Heart left ventricle (tissue), 16 donors: ENCODE data around the gene FAM32A. TPM values are rescaled to one million over a fixed set of nuclear protein-coding genes. Genes with fewer than 3 reads are reported as not detected.

Experiments used
- ATAC-seq, 4 donors: fragments of 200-7000 bp; cut with Tn5 transposase; one replicate each; pipeline ENCODE4 v1.9.1; 2020 to 2022; ENCODE audit warnings: moderate library complexity in 4 of 4, mild to moderate bottlenecking in 3 of 4, moderate number of reproducible peaks in 1 of 4
- DNase-seq, 5 donors: peaks; one replicate each; pipeline ENCODE4 v3.0.0-alpha.2; 2020
- H3K27ac ChIP-seq, 12 donors: fragments of 200-600 bp; sonication (generic) in 4 of 12; one replicate each; pipeline versions ENCODE4 v1.5.0 to v1.8.0; 2016 to 2022; ENCODE audit warnings: mild to moderate bottlenecking in 2 of 12
- H3K27me3 ChIP-seq, 9 donors: fragments of 200-600 bp; sonication (generic) in 2 of 9; one replicate each; pipeline versions ENCODE4 v1.5.1 to v1.8.0; 2016 to 2022; ENCODE audit warnings: mild to moderate bottlenecking in 3 of 9
- H3K36me3 ChIP-seq, 9 donors: fragments of 200-600 bp; sonication (generic) in 2 of 9; one replicate each; pipeline versions ENCODE4 v1.5.0 to v1.8.0; 2018 to 2022; ENCODE audit warnings: mild to moderate bottlenecking in 2 of 9
- H3K4me1 ChIP-seq, 12 donors: fragments of 200-600 bp; sonication (generic) in 4 of 12; one replicate each; pipeline versions ENCODE4 v1.5.0 to v1.8.0; 2016 to 2022; ENCODE audit warnings: mild to moderate bottlenecking in 3 of 12
- H3K4me3 ChIP-seq, 12 donors: fragments of 200-600 bp; sonication (generic) in 4 of 12; one replicate each; pipeline versions ENCODE4 v1.5.0 to v1.8.0; 2017 to 2022; ENCODE audit warnings: mild to moderate bottlenecking in 9 of 12, moderate library complexity in 4 of 12
- H3K9me3 ChIP-seq, 12 donors: fragments of 200-600 bp; sonication (generic) in 4 of 12; one replicate each; pipeline versions ENCODE4 v1.5.0 to v1.8.0; 2016 to 2022; ENCODE audit warnings: mild to moderate bottlenecking in 1 of 12
- POLR2A ChIP-seq, 2 donors: fragments of 450-650 bp; IDR thresholded peaks; one replicate each; pipeline ENCODE4 v1.6.1; 2017; ENCODE audit warnings: antibody characterized with exemption in 2 of 2, mild to moderate bottlenecking in 2 of 2, moderate library complexity in 2 of 2
- WGBS, 4 donors: extraction: QIAGEN DNeasy Blood & Tissue Kit in 2 of 4; methylation state at CpG; one replicate each; pipeline versions ENCODE4 v1.1.5 to v1.1.7; 2013 to 2018; 5-methylcytosine and 5-hydroxymethylcytosine counted together
- intact Hi-C, 10 donors: fragments of 100-400 bp; cut with DNase I; formaldehyde crosslinking; loops; one replicate each; pipeline versions ENCODE4 v1.11.1 to v1.14.2; 2022
- polyA plus RNA-seq, 2 donors: library from polyadenylated mRNA; stranded (reverse); fragments of 200-250 nt; gene quantifications; one replicate each; pipeline ENCODE4 v1.2.3, GENCODE V29; 2013
- total RNA-seq, 9 donors: library from RNA; depleted of rRNA in 2 of 9; stranded (reverse); fragments of >200 nt in 2 of 9; fragmentation: NEBNext Ultra II Directional in 3 of 9; extraction: Animal tissue kit (Norgen Biotek cat#: 25700) in 3 of 9; gene quantifications; one replicate each; pipeline versions ENCODE4 v1.1.0 to v1.2.4, GENCODE V29; 2016 to 2023
- TF ChIP-seq, protein P1 (sequence below), 12 donors: fragments of 200-600 bp; sonication (generic) in 4 of 12; IDR thresholded peaks; one replicate each; pipeline versions ENCODE4 v1.5.0 to v1.8.0; 2018 to 2022; ENCODE audit warnings: antibody characterized with exemption in 12 of 12, mild to moderate bottlenecking in 5 of 12
- donor health status: ischemic (EF 13 %, LVEDD 7.1; RV severe dilation, severe dysfunction).
- donor health status: healthy with polysubstance abuse.
- donor health status: DM: no; HTN: yes; CAD: no.
- donor health status: DM: no; HTN: no; CAD: no.
- donor health status: ischemic (EF 25% LVEDD 6.9; RV normal size, moderate dysfunction).
- donor health status: ischemic (EF 25% LVEDD 5.7; RV mildly dilated, moderate dysfunction).
- donor health status: healthy.
- donor health status: DM: yes; HTN: yes; CAD: no.
- donor health status: ischemic (EF 35%, LVEDD 5.7; RV mildly dilated, moderate dysfunction).
- donor health status: nonischemic (EF 11% LVEDD 7.7; RV severe dilation, severe dysfunction).
- donor health status: DM: yes; HTN: yes; CAD: no.
- donor health status: PGD.
- donor health status: ischemic (EF 29% LVEDD 5.4; RV normal size, mild dysfunction).
- donor health status: nonischemic (EF 23%, LVEDD 6.1; RV moderate dilation, normal function).

Gene FAM32A
- total and polyA plus RNA-seq, 11 donors: 32.0 to 94.5 (median 37.5) TPM

DNA sequence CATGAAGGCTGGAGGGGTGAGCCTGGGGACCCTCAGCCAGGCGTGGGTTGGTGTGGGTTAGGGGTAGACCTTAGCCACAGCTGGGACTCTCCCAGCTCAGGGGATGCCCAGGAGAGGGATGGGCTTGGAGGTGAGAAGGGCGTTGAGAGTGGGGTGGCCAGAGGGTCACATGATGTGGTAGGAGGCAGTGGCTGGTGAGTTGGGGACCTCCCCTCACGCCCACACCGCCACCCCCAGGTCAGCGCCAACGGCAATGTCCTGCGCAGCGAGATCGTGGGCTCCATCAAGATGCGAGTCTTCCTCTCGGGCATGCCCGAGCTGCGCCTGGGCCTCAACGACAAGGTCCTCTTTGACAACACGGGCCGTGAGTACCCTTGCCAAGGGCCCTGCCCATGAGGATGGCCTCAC lies 41.0 kb downstream of the FAM32A start:
- DNase-seq: peak in 1 of 5 donors; percentile 51
- TF ChIP-seq POLR2A (IDR thresholded peaks at IDR 0.05): no peak
- TF ChIP-seq, protein P1, sequence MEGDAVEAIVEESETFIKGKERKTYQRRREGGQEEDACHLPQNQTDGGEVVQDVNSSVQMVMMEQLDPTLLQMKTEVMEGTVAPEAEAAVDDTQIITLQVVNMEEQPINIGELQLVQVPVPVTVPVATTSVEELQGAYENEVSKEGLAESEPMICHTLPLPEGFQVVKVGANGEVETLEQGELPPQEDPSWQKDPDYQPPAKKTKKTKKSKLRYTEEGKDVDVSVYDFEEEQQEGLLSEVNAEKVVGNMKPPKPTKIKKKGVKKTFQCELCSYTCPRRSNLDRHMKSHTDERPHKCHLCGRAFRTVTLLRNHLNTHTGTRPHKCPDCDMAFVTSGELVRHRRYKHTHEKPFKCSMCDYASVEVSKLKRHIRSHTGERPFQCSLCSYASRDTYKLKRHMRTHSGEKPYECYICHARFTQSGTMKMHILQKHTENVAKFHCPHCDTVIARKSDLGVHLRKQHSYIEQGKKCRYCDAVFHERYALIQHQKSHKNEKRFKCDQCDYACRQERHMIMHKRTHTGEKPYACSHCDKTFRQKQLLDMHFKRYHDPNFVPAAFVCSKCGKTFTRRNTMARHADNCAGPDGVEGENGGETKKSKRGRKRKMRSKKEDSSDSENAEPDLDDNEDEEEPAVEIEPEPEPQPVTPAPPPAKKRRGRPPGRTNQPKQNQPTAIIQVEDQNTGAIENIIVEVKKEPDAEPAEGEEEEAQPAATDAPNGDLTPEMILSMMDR (IDR thresholded peaks at IDR 0.05): no peak

DNA sequence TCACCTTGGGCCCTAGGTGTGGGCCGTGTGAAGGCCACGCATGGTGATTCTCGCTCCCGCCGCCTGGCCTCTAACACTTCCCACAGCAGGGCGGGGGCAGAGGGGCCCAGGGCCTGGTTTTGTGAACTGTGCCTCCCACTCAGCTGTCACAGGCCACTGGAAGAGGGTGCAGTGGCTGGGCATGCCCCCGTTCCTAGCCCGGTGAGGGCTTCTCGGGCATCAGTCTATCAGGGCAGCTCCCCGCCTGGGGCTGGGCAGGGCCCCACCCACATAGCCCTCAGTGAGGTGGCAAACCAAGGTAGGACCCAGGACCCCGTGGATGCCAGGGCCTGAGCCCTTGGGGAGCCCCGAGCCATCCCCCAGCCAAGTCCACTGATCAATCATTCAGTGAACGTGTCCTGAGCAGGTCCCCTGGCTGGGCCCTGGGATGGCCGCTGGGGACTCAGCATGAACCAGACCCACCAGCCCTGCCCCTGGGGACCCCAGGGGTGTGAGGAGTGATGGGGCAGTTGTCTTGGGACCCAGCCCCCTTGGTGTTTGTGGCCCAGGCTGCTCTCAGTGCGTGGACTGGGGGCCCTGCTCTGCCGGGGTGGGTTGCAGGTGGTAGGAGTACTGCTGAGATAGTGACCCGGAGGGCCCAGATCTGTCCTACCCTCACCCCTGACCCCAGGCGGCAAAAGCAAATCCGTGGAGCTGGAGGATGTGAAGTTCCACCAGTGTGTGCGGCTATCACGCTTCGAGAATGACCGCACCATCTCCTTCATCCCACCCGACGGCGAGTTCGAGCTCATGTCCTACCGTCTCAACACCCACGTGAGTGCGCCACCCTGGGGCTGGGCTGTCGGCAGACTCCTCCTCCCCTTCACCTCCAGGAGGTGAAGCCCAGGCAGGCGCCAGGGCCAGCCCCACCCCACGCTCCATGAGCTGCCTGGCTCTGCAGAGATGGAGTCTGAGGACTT lies 41.9 kb downstream of the FAM32A start:
- 88 to 93% (median 92%) methylated on average over 25 to 33 of the region's 33 CpGs for WGBS, 4 donors
- Histone ChIP-seq H3K4me3 (no peak overlapping the region), H3K27ac (no peak overlapping the region), H3K27me3 (no peaks in the 10 kb centered on the region), H3K9me3 (peaks cover 0 to 6% (median 2%) of the 10 kb centered on the region in 12 donors), H3K4me1 (no peaks in the 10 kb centered on the region), H3K36me3 (peaks cover 5 to 96% (median 91%) of the 10 kb centered on the region in 9 donors)
- intact Hi-C loops: no loop called here
- TF ChIP-seq POLR2A (IDR thresholded peaks at IDR 0.05): no peak
- TF ChIP-seq, protein P1 (IDR thresholded peaks at IDR 0.05): no peak
- ATAC-seq (no peak), DNase-seq (peak in 1 of 5 donors; percentile 56)

More for the DNA sequence above, 41.0 kb downstream of the FAM32A start:
- Histone ChIP-seq H3K9me3 (peaks cover 0 to 16% (median 11%) of the 10 kb centered on the region in 12 donors), H3K4me3 (no peak overlapping the region), H3K4me1 (no peaks in the 10 kb centered on the region), H3K27ac (no peak overlapping the region), H3K27me3 (no peaks in the 10 kb centered on the region), H3K36me3 (peaks cover 5 to 97% (median 91%) of the 10 kb centered on the region in 9 donors)
- 97 to 98% (median 97%) methylated on average over 8 to 16 of the region's 16 CpGs for WGBS, 4 donors
- ATAC-seq: no peak
- intact Hi-C loops: no loop called here

DNA sequence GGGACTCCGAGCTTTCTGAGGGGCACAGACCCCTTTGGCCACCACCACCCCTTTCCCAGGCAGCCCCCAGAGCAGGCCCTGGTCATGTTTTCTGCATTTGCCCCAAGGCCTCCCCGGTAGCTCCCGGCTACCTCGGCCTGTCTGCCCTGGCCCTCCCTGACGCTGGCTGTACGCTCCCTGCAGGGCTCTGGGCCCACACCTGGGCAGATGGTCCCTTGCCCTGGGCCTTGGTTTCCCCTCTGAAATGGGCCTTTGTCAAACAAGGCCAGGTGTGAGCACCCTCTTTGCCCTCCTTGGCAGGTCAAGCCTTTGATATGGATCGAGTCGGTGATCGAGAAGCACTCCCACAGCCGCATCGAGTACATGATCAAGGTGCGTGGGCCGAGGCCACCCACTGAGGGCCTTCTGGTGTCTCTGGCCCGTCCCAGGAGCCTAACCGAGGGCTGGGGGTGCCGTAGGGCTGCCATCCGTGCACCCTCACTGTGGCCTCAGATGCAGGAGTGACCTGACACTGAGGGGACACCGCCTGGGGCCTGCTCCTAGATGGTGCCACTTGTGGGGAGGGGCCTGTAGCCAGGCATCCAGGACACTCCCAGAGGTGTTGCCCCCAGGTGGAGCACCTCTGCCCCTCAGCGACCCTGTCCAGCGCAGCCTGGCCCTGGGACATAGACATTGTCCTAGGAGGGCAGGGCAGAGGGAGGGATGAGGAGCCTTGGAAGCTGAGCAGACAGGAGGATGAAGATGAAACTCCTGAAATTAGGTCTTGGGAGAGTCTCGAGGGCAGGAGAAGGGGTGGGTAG lies 42.8 kb downstream of the FAM32A start:
- Histone ChIP-seq H3K4me3 (no peak overlapping the region), H3K9me3 (no peaks in the 10 kb centered on the region), H3K36me3 (peaks cover 5 to 96% (median 91%) of the 10 kb centered on the region in 9 donors), H3K27ac (no peak overlapping the region), H3K27me3 (no peaks in the 10 kb centered on the region), H3K4me1 (no peaks in the 10 kb centered on the region)
- intact Hi-C loops: no loop called here
- 91 to 95% (median 94%) methylated on average over 12 to 21 of the region's 21 CpGs for WGBS, 4 donors
- peak in 1 of 5 donors; percentile 47 for DNase-seq
- ATAC-seq: no peak
- no peak for TF ChIP-seq POLR2A (IDR thresholded peaks at IDR 0.05)
- TF ChIP-seq, protein P1 (IDR thresholded peaks at IDR 0.05): no peak
